SK-N-SH treated with all-trans-retinoic acid at 6 μM for 48 hours (cell line): ENCODE data around the gene ENDOD1.

ENCODE experiments used
- BACH2 ChIP-seq: fragments of 250-450 bp; sonication (Bioruptor Pico); IDR thresholded peaks from 2 replicates; pipeline ENCODE4 v1.9.0; 2021; ENCODE audit warnings: mild to moderate bottlenecking, borderline replicate concordance
- CREB5 ChIP-seq: fragments of 250-450 bp; sonication (Bioruptor Pico); IDR thresholded peaks from 2 replicates; pipeline ENCODE4 v1.5.1; 2020; ENCODE audit warnings: low read depth, mild to moderate bottlenecking, moderate library complexity
- ZC3H10 ChIP-seq: fragments of 250-450 bp; sonication (Bioruptor Pico); IDR thresholded peaks from 2 replicates; pipeline ENCODE4 v1.5.1; 2021; ENCODE audit warnings: mild to moderate bottlenecking, moderate library complexity
- TF ChIP-seq, protein P1 (sequence below): fragments of 250-450 bp; sonication (Bioruptor Pico); IDR thresholded peaks from 2 replicates; pipeline ENCODE4 v1.8.0; 2020; ENCODE audit warnings: mild to moderate bottlenecking, moderate library complexity, borderline replicate concordance

- TF ChIP-seq BACH2 (CRISPR knock-in tag): no peak
- no peak for TF ChIP-seq ZC3H10
- TF ChIP-seq, protein P1, sequence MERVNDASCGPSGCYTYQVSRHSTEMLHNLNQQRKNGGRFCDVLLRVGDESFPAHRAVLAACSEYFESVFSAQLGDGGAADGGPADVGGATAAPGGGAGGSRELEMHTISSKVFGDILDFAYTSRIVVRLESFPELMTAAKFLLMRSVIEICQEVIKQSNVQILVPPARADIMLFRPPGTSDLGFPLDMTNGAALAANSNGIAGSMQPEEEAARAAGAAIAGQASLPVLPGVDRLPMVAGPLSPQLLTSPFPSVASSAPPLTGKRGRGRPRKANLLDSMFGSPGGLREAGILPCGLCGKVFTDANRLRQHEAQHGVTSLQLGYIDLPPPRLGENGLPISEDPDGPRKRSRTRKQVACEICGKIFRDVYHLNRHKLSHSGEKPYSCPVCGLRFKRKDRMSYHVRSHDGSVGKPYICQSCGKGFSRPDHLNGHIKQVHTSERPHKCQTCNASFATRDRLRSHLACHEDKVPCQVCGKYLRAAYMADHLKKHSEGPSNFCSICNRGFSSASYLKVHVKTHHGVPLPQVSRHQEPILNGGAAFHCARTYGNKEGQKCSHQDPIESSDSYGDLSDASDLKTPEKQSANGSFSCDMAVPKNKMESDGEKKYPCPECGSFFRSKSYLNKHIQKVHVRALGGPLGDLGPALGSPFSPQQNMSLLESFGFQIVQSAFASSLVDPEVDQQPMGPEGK (CRISPR knock-in tag): no peak
- TF ChIP-seq CREB5 (CRISPR knock-in tag): no peak
These were observed 15.2 kb downstream of the ENDOD1 start for GRCh38 chr11:95104856-95105255.
